H1 (cell line): Measurements from ENCODE around the gene DSC3. TPM values are rescaled to one million over a fixed set of nuclear protein-coding genes. Genes with fewer than 3 reads are reported as not detected.

Experiments
- CTCF ChIA-PET: fragments of 300-600 bp; sonication (Branson Sonifier 250); formaldehyde crosslinking; loops from one replicate; lab custom pipeline; 2021; ENCODE audit not compliant: partially characterized antibody; lab: Charles Lee
- POLR2A ChIA-PET: fragments of 300-600 bp; sonication (Branson Sonifier 250); formaldehyde crosslinking; loops from one replicate; lab custom pipeline; 2021; ENCODE audit warnings: inconsistent platforms; ENCODE audit not compliant: partially characterized antibody; lab: Charles Lee
- DNase-seq, 2 experiments: peaks; one replicate each; pipeline versions ENCODE4 v3.0.0 to v3.0.0-alpha.2; 2010 to 2022; ENCODE audit warnings: low spot score in 2 of 2, low read depth in 1 of 2, mixed read lengths in 1 of 2
- FAIRE-seq: peaks from 2 replicates; lab custom pipeline; 2011; peaks lifted over from hg19 to GRCh38; lab: Jason Lieb, UNC
- H2AFZ ChIP-seq: 2 replicates; pipeline ENCODE4 v1.8.1; 2012; ENCODE audit warnings: low read length, inconsistent platforms
- H2AK5ac ChIP-seq: 2 replicates; pipeline ENCODE4 v1.6.1; 2013; ENCODE audit warnings: low read depth, low read length
- H2BK120ac ChIP-seq: replicated peaks from 2 replicates; pipeline ENCODE3; 2013; ENCODE audit warnings: low read depth, low read length, inconsistent platforms
- H2BK12ac ChIP-seq: 2 replicates; pipeline ENCODE4 v1.6.1; 2013; ENCODE audit warnings: low read depth, low read length
- H2BK15ac ChIP-seq: 2 replicates; pipeline ENCODE4 v1.6.1; 2013; ENCODE audit warnings: low read length
- H2BK20ac ChIP-seq: 2 replicates; pipeline ENCODE4 v1.6.1; 2013; ENCODE audit warnings: low read length
- H2BK5ac ChIP-seq: 2 replicates; pipeline ENCODE4 v1.6.1; 2013; ENCODE audit warnings: low read depth, low read length
- H3K14ac ChIP-seq: 2 replicates; pipeline ENCODE4 v1.6.1; 2013; ENCODE audit warnings: inconsistent platforms; ENCODE audit not compliant: insufficient read length
- H3K18ac ChIP-seq: 2 replicates; pipeline ENCODE4 v1.6.1; 2013; ENCODE audit warnings: low read length; ENCODE audit errors: extremely low read depth
- H3K23ac ChIP-seq: 2 replicates; pipeline ENCODE4 v1.6.1; 2013; ENCODE audit warnings: inconsistent platforms; ENCODE audit not compliant: insufficient read length
- H3K23me2 ChIP-seq: 2 replicates; pipeline ENCODE4 v1.6.1; 2013; ENCODE audit warnings: low read depth, low read length
- H3K27ac ChIP-seq: 2 replicates; pipeline ENCODE4 v1.6.1; 2011; ENCODE audit warnings: low read depth, low read length, inconsistent platforms
- H3K27me3 ChIP-seq, 4 experiments: replicated peaks in 1 of 4; 1 replicate in 1 of 4; 2 replicates in 3 of 4; pipeline versions ENCODE4 v1.6.1 to v1.8.1; 2011 to 2013; ENCODE audit warnings: low read length in 3 of 4, mild to moderate bottlenecking in 3 of 4, inconsistent platforms in 2 of 4, mixed read lengths in 2 of 4, moderate library complexity in 1 of 4; ENCODE audit not compliant: control insufficient read depth in 3 of 4, insufficient read depth in 3 of 4; ENCODE audit errors: extremely low read depth in 1 of 4
- H3K36me3 ChIP-seq, 4 experiments: 2 replicates each; pipeline versions ENCODE4 v1.6.1 to v1.8.1; 2011 to 2013; ENCODE audit warnings: mild to moderate bottlenecking in 4 of 4, low read length in 3 of 4, moderate library complexity in 2 of 4, control low read depth in 1 of 4, inconsistent platforms in 1 of 4; ENCODE audit not compliant: insufficient read depth in 4 of 4, control insufficient read depth in 2 of 4
- H3K4ac ChIP-seq: replicated peaks from 2 replicates; pipeline ENCODE3; 2013; ENCODE audit warnings: low read length, low read depth, mixed read lengths, inconsistent platforms; ENCODE audit not compliant: insufficient read length
- H3K4me1 ChIP-seq, 4 experiments: replicated peaks in 1 of 4; 1 replicate in 1 of 4; 2 replicates in 3 of 4; pipeline versions ENCODE4 v1.6.1 to v1.8.1; 2011 to 2013; ENCODE audit warnings: low read length in 3 of 4, inconsistent platforms in 2 of 4, mixed read lengths in 1 of 4; ENCODE audit not compliant: insufficient read depth in 4 of 4, control insufficient read depth in 3 of 4
- H3K4me2 ChIP-seq, 2 experiments: 2 replicates each; pipeline versions ENCODE4 v1.6.1 to v1.8.1; 2011 to 2013; ENCODE audit warnings: low read depth in 2 of 2, low read length in 2 of 2, control low read depth in 1 of 2, inconsistent platforms in 1 of 2, mild to moderate bottlenecking in 1 of 2; ENCODE audit not compliant: insufficient read depth in 1 of 2
- H3K4me3 ChIP-seq, 4 experiments: fragments of 200-600, 300-600 bp in 1 of 4; sonication (generic), shearing (Covaris generic), sonication (Bioruptor Twin) in 1 of 4; 2 replicates each; pipeline versions ENCODE4 v1.5.1 to v1.8.1; 2011 to 2016; ENCODE audit warnings: low read length in 4 of 4, low read depth in 3 of 4, control low read depth in 2 of 4, inconsistent platforms in 2 of 4, mild to moderate bottlenecking in 2 of 4, mixed read lengths in 1 of 4, moderate library complexity in 1 of 4; ENCODE audit not compliant: insufficient read depth in 2 of 4; ENCODE audit errors: extremely low read depth in 1 of 4
- H3K56ac ChIP-seq: replicated peaks from 2 replicates; pipeline ENCODE3; 2013; ENCODE audit warnings: low read depth, mild to moderate bottlenecking, mixed read lengths, low read length, inconsistent platforms; ENCODE audit not compliant: insufficient read length
- H3K79me1 ChIP-seq: 2 replicates; pipeline ENCODE4 v1.6.1; 2013; ENCODE audit warnings: low read depth, low read length, control low read depth
- H3K79me2 ChIP-seq, 2 experiments: 2 replicates each; pipeline versions ENCODE4 v1.6.1 to v1.8.1; 2012 to 2013; ENCODE audit warnings: low read length in 2 of 2, mild to moderate bottlenecking in 2 of 2, inconsistent platforms in 1 of 2; ENCODE audit not compliant: insufficient read depth in 2 of 2, control insufficient read depth in 1 of 2
- H3K9ac ChIP-seq, 4 experiments: replicated peaks in 1 of 4; 1 replicate in 1 of 4; 2 replicates in 3 of 4; pipeline versions ENCODE4 v1.6.1 to v1.8.1; 2011 to 2013; ENCODE audit warnings: low read depth in 3 of 4, low read length in 3 of 4, control low read depth in 2 of 4, mild to moderate bottlenecking in 2 of 4, moderate library complexity in 2 of 4, inconsistent platforms in 1 of 4; ENCODE audit errors: extremely low read depth in 1 of 4
- H3K9me3 ChIP-seq, 2 experiments: 2 replicates each; pipeline versions ENCODE4 v1.6.1 to v1.8.1; 2012 to 2013; ENCODE audit warnings: mild to moderate bottlenecking in 2 of 2, moderate library complexity in 2 of 2, control low read depth in 1 of 2, inconsistent platforms in 1 of 2, low read depth in 1 of 2, low read length in 1 of 2, mixed read lengths in 1 of 2; ENCODE audit not compliant: insufficient read depth in 2 of 2
- H4K20me1 ChIP-seq, 2 experiments: replicated peaks in 1 of 2; 2 replicates each; pipeline versions ENCODE3 to v1.8.1; 2011 to 2013; ENCODE audit warnings: inconsistent platforms in 2 of 2, low read length in 2 of 2, mild to moderate bottlenecking in 1 of 2; ENCODE audit not compliant: insufficient read depth in 2 of 2, control insufficient read depth in 1 of 2
- H4K5ac ChIP-seq: 2 replicates; pipeline ENCODE4 v1.6.1; 2013; ENCODE audit warnings: low read length, low read depth, mixed read lengths, inconsistent platforms; ENCODE audit not compliant: insufficient read length
- H4K8ac ChIP-seq: 2 replicates; pipeline ENCODE4 v1.8.0; 2013; ENCODE audit warnings: mild to moderate bottlenecking, moderate library complexity, low read length, inconsistent platforms; ENCODE audit not compliant: insufficient read depth; ENCODE audit errors: extremely low read depth
- H4K91ac ChIP-seq: replicated peaks from 2 replicates; pipeline ENCODE3; 2013; ENCODE audit warnings: low read length, mixed read lengths, inconsistent platforms; ENCODE audit not compliant: insufficient read length
- BCL11A ChIP-seq, 2 experiments: IDR thresholded peaks; one replicate each; pipeline ENCODE4 v1.6.1; 2011; ENCODE audit warnings: low read depth in 2 of 2, low read length in 2 of 2, mild to moderate bottlenecking in 2 of 2
- CTBP2 ChIP-seq: IDR thresholded peaks from 2 replicates; pipeline ENCODE4 v1.7.0; 2011; ENCODE audit warnings: borderline replicate concordance, mild to moderate bottlenecking, moderate library complexity, mixed read lengths, low read length; ENCODE audit not compliant: insufficient read depth, insufficient read length
- KDM1A ChIP-seq: fragments of 200-600, 300-600 bp; sonication (generic); IDR thresholded peaks from 2 replicates; pipeline ENCODE4 v1.7.1; 2016; ENCODE audit warnings: mild to moderate bottlenecking, low read length, borderline replicate concordance
- KDM4A ChIP-seq: IDR thresholded peaks from one replicate; pipeline ENCODE4 v1.7.1; 2012; ENCODE audit warnings: low read depth, mild to moderate bottlenecking, moderate library complexity, low read length, inconsistent platforms; ENCODE audit not compliant: severe bottlenecking
- MAX ChIP-seq: IDR thresholded peaks from 2 replicates; pipeline ENCODE4 v1.6.1; 2012; ENCODE audit warnings: inconsistent platforms
- NANOG ChIP-seq: IDR thresholded peaks from 2 replicates; pipeline ENCODE4 v1.6.1; 2011; ENCODE audit warnings: low read length, low read depth, mild to moderate bottlenecking, inconsistent platforms; ENCODE audit not compliant: insufficient read depth, poor library complexity, severe bottlenecking
- POU5F1 ChIP-seq: IDR thresholded peaks from 2 replicates; pipeline ENCODE4 v1.6.1; 2011; ENCODE audit warnings: low read depth, mild to moderate bottlenecking, low read length, moderate library complexity
- RNF2 ChIP-seq: fragments of 200-900, 300-1000 bp; sonication (generic); IDR thresholded peaks from 2 replicates; pipeline ENCODE4 v1.7.1; 2016; ENCODE audit warnings: borderline replicate concordance, low read depth, mild to moderate bottlenecking, antibody characterized with exemption, low read length; ENCODE audit not compliant: poor library complexity, severe bottlenecking; ENCODE audit errors: missing control alignments
- SIRT6 ChIP-seq: IDR thresholded peaks from one replicate; pipeline ENCODE4 v1.7.1; 2012; ENCODE audit warnings: low read length, inconsistent platforms
- SP2 ChIP-seq: IDR thresholded peaks from 2 replicates; pipeline ENCODE4 v1.6.1; 2012; ENCODE audit warnings: mild to moderate bottlenecking, low read length, inconsistent platforms
- TAF1 ChIP-seq: IDR thresholded peaks from 2 replicates; pipeline ENCODE4 v1.6.1; 2011; ENCODE audit warnings: mild to moderate bottlenecking, low read depth, low read length
- WGBS, 2 experiments: shearing (Covaris generic) in 1 of 2; methylation state at CpG; one replicate each; pipeline versions ENCODE4 v1.1.6 to v1.1.7; 2013 to 2015; ENCODE audit warnings: low lambda C conversion rate in 2 of 2, mixed read lengths in 2 of 2, inconsistent platforms in 1 of 2, low coverage in 1 of 2, missing lambda C conversion rate in 1 of 2; ENCODE audit not compliant: insufficient replicate concordance in 2 of 2, insufficient coverage in 1 of 2, insufficient read length in 1 of 2; ENCODE audit errors: extremely low coverage in 1 of 2, missing lambda C conversion rate in 1 of 2; 5-methylcytosine and 5-hydroxymethylcytosine counted together
- polyA plus RNA-seq, 7 experiments: library from polyadenylated mRNA; depleted of rRNA in 3 of 7; stranded (reverse) in 5 of 7; unstranded in 2 of 7; fragments of >200 nt in 5 of 7; fragments of 200-250 nt in 2 of 7; gene quantifications; 1 replicate in 5 of 7; 2 replicates in 1 of 7; 4 replicates in 1 of 7; pipeline versions ENCODE4 v1.2.1 to v1.2.3, GENCODE V29; 2011 to 2013; ENCODE audit warnings: missing spikeins in 2 of 7, mixed read lengths in 2 of 7
- total RNA-seq: library from RNA; stranded (reverse); fragmentation: NEBNext Ultra II Directional; extraction: Animal tissue kit (Norgen Biotek cat#: 25700); gene quantifications from 2 replicates; pipeline ENCODE4 v1.2.1, GENCODE V29; 2021

Gene DSC3
- total and polyA plus RNA-seq, 2 of the 8 experiments (the other 6 are each of a cell fraction or from before 2014, with no cell fraction given) = 0.70 to 3.7 TPM

DNA sequence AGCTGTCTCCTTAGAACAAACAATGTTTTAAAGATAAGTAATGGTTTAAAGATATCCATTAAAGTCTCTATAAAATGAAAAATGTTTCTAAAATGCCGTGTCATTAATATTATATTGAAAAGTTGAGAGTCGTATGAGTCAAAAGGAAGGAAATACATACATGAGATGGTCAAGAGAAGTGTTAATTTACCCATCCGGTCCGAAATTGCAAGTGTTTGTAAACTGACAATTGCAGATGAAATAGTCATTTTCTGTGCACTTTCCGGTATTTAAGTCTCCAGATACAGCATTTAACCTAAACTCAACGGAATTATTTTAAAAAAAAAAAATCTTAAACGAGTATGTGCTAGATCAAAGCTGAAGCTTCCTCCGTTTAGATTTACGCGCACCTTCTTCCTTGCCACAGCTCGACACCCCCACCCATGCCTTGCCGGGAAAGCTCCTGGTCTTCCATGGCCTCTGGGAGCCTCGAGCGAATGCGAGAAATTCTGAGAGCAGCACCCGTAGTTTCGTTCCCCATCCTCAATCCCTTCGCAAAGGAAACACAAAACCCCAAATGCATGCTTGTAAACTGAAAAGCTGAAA lies 1.8 kb downstream of the DSC3 start:
- H3K27ac ChIP-seq = no peak overlapping the region
- no peak overlapping the region for H3K9ac ChIP-seq
- H4K5ac ChIP-seq = no peak overlapping the region
- no peak overlapping the region for H2BK12ac ChIP-seq
- H2AFZ ChIP-seq = peak overlapping the region; percentile 31
- peak overlapping the region; percentile 56 to 71 (median 62); a peak in 7 of 8 replicates for H3K4me3 ChIP-seq
- H3K36me3 ChIP-seq = no peaks in the 10 kb centered on the region
- no peak overlapping the region for H3K4ac ChIP-seq
- peaks cover 21% of the 10 kb centered on the region for H3K23me2 ChIP-seq
- no peak overlapping the region for H2BK5ac ChIP-seq
- no peak overlapping the region for H4K91ac ChIP-seq
- H2AK5ac ChIP-seq = no peak overlapping the region
- DNase-seq = no peak
- no peaks in the 10 kb centered on the region for H3K9me3 ChIP-seq
- H3K18ac ChIP-seq = no peak overlapping the region
- no peaks in the 10 kb centered on the region for H3K79me1 ChIP-seq
- no peak overlapping the region for H4K8ac ChIP-seq
- ChIA-PET POLR2A (interaction anchor here (1.9 kb wide), 1 partner anchor 61 kb away, joined by 11 read pairs; the partner anchor contains the start of gene DSC2), CTCF (interaction anchor here (0.7 to 1.2 kb wide), 3 partner anchors 15 to 1727 kb away, joined by 3 read pairs; no protein-coding TSS in a partner anchor)
- WGBS, 2 experiments = 17% methylated on average over 18 of the region's 18 CpGs; no CpG with 5 or more reads in 1 of the 2 experiments
- peak overlapping the region; percentile 95 to 100 for H3K4me2 ChIP-seq
- no peak overlapping the region for H3K23ac ChIP-seq
- H3K14ac ChIP-seq = no peak overlapping the region
- no peak overlapping the region for H2BK15ac ChIP-seq
- TF ChIP-seq TAF1 = no peak
- TF ChIP-seq SP2 = no peak
- TF ChIP-seq RNF2 = peak; percentile 86
- no peak for TF ChIP-seq SIRT6
- no peak for TF ChIP-seq CTBP2
- TF ChIP-seq KDM4A = no peak
- TF ChIP-seq POU5F1 = no peak
- TF ChIP-seq KDM1A = no peak
- no peak for TF ChIP-seq BCL11A (IDR thresholded peaks at IDR 0.05; ENCODE audit: low read depth in 2 of 2, low read length in 2 of 2)
- TF ChIP-seq MAX = 0 out of 2 replicates have a peak, but pooled peaks have one; percentile 29
- no peak for TF ChIP-seq NANOG
- peak; percentile 39 for FAIRE-seq
- H3K79me2 ChIP-seq = no peaks in the 10 kb centered on the region
- peaks cover 3 to 13% (median 7%) of the 10 kb centered on the region in 4 experiments; a peak in 5 of 7 replicates for H3K4me1 ChIP-seq
- no peaks in the 10 kb centered on the region for H4K20me1 ChIP-seq
- peaks cover 25 to 60% (median 46%) of the 10 kb centered on the region in 4 experiments for H3K27me3 ChIP-seq
- no peak overlapping the region for H3K56ac ChIP-seq
- H2BK20ac ChIP-seq = no peak overlapping the region
- H2BK120ac ChIP-seq = no peak overlapping the region
